GM19328 (cell line): Measurements from ENCODE around the gene TTC28.

Experiments
- ATAC-seq: cut with Tn5 transposase; IDR thresholded peaks from one replicate; pipeline ENCODE4 v1.9.1; 2021; ENCODE audit warnings: mild to moderate bottlenecking, moderate library complexity; ENCODE audit not compliant: unreplicated experiment

Gene TTC28

DNA sequence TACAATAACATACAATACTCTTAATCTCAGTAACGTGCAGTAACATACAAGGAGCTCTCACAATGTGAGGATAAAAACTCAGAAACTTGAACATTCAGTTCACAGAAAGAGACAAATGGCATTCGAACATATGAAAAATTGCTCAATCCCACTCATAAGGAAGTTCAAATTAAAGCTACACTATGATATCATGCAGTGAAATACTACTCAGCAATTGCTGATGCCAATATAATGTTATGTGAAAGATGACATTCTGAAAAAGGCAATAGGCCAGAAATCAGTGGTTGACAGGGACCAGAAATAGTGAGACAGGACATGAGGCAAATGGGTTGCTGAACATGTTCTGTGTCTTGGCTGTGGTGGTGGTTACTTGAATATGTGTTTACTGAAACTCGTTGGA, 726.9 kb downstream of the TTC28 start:
- ATAC-seq, result no peak

DNA sequence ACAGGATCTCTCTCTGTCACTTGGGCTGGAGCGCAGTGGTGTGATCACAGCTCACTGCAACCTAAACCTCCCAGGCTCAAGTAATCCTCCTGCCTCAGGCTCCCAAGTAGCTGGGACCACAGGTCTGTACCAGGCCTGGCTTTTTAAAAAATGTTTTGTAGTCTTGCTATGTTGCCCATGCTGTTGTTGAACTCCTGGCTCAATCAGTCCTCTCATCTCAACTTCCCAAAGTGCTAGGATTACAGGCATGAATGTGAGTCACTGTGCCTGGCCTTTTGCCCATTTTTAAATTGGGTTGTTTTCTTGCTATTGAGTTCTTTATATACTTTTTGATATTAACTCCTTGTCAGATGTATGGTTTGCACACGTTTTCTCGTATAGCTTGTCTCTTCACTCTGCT, 727.5 kb downstream of the TTC28 start:
- ATAC-seq, result no peak

DNA sequence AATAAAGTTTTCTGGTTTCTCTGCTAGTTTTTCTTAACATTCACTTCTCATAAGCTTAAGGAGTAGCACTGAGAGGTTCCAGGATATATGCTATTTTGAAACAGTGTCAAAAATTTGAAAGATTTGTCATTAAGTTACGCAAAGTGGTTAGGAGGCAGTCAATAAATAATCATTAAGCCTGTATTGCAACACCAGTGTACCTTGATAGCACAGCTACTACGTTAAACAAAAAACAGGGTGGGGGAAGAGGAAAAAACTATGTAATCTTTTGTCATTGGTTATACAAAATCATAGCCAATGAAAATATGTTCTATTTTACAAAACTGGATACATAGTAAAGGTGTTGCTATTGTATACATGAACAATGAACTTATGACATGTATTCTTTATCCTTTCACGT, 730.2 kb downstream of the TTC28 start:
- no peak for ATAC-seq

DNA sequence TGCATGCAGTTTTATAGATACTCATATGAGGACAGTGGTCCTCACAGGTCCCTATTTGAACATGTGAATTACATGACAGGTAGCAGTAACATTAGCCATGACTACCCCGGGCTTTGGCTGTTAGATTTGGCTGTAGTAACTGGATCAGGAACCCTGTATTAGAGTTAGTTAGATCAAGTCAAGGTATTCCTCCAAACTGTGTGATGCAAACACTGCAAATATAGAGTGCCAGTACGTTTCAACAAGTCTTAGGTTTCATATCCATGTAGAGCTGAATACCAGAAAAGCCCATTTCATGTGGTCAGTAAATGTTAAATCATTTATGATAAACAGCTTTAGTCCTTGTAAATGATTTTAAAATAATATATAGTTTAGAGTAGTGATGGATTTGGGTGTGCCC, 731.1 kb downstream of the TTC28 start:
- ATAC-seq, result no peak

DNA sequence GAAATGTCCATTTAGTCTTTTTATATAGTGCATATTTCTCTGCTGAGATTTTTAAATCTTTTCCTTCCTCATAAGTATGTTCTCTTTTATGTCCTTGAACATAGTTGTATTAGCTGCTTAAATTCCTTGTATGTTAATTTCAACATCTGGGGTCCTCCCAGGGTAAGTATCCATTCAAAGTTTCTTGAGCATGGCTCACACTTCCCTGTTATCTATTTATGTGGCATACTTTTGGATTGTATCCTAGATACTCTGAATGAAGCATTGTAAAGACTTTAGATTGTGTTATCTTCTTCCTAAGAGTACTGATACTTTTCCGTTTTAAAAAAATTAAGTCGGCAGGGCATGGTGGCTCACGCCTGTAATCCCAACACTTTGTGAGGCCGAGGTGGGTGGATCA, 732.2 kb downstream of the TTC28 start:
- ATAC-seq, result no peak

DNA sequence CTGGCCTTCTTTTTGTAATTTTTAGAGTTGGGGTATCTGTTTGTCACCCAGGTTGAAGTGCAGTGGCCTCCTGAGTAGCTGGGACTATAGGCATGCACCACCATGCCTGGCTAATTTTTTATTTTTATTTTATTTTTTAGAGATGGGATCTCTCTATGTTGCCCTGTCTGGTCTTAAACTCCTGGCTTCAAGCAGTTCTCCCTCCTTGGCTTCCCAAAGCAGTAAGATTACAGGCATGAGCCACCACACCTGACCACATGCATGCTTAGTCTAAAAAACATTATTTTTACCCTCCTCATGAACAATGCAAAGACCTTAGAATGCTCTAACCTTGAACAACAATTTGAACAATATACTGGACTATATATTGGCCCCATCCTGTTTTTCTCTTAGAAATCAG, 738.5 kb downstream of the TTC28 start:
- no peak for ATAC-seq

DNA sequence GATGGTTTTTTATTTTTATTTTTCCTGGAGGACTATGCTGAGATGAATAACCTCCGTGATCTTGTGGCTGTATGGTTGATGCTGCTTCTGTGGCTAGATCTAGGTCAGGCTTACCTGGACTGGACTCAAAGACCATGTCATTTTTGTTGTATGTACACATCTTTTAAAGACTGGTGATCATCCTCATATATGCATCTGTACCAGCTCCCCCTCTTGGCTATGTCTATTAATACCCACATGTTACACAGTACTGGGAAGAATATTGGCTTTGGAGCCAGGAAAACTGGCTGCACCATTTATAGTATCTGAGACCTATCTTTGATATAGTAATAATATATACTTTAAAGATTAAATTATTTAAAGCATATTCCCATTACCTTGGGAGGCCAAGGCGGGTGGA, 742.2 kb downstream of the TTC28 start:
- ATAC-seq, result no peak

DNA sequence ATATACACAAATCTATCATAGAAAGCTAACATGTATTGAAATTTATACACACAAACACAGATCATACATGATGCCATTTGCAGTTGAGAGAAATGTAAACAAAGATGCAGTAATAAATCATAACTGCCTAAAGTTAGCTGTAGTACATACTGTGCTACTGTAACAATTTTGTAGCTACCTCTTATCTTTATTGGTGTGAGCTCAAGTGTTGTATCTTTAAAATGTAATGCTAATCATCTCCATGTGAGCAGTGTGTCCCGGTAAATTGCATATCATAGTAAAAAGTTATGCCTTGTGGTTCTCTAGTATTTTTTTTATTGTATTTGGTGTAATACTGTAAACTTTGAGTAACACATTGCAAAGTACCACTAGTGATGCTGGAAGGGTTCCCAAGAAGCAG, 743.7 kb downstream of the TTC28 start:
- no peak for ATAC-seq

DNA sequence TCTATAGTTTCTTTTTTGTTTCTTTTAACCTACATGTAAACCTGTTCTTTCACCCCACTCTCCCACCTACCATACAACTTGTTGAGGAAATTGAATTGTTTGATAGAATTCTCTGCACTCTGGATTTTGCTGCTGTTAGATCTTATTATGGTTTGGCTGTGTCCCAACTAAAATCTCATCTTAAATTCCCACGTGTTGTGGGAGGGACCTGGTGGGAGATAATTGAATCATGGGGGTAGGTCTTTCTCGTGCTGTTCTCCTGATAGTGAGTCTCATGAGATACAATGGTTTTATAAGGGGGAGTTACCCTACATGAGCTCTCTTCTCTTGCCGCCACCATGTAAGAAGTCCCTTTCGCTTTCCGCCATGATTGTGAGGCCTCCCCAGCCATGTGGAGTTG, 745.6 kb downstream of the TTC28 start:
- no peak for ATAC-seq

DNA sequence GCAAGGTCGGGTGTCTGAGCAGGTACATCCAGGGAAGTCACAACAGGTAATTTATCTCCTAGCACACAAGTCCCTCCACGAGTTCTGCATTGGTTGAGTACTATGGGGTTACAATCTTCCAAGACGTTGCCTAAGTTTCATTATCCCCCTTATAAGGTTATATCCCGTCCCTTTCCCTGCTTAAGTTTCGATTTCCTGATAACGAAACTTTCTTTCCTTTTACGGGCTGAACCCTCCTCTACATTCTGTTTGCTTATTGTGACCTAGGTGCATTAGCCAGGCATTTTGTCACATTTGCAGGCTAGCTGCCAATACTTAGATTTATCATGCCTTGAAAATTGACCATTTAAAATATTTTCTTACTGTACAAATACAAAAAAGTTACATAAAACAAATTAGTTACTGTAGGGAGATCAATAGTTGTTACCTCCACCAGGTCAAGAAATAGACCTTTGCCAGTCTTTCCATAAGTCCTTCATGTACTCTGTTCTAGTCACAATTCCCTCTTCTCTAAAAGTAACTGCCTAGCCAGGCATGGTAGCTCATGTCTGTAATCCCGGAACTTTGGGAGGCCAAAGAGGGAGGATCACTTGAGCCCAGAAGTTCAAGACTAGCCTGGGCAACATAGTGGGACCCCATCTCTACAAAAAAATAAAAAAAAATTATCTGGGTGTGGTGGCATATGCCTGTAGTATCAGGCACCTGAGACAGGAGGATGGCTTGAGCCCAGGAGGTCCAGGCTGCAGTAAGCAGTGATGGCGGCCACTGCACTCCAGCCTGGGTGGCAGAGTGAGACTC, 746.3 kb downstream of the TTC28 start:
- ATAC-seq, result no peak

DNA sequence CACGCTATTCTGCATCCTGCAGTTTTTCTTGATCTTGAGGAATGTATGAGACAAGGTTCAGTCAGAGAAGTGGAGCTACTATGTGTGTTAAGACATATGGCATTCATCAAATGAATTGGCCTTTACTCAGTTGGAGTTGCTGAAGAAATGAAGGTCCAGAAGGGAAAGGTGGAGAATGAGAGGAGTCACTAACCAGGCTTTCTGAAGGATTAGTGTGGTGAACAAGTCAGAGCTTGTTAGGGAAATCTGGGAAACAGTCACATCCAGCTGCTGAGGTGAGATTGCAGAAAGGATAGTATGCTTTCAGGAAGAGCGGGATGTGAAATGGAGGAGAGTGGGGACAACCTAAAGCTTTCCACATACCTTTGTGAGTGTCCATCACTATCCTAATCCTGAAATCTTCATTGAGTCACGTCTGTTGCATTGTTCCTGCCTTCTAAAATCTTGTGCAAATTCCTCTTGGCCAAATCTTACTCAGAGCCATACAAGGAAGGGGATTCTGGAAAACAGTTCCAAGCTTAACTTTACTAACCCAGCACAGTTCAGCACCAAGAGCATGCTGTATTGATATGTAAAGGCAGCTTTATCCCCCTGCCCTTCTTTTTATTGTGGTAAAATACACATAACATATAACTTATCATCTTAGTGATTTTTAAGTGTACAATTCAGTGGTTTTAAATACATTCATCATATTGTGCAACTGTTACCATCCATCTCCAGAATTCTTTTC, 749.1 kb downstream of the TTC28 start:
- no peak for ATAC-seq
